HG03565 (cell line): ENCODE measurements around the gene ITPKC.

Experiments used
- ATAC-seq: cut with Tn5 transposase; IDR thresholded peaks from one replicate; pipeline ENCODE4 v1.9.1; 2021; ENCODE audit warnings: mild to moderate bottlenecking, moderate library complexity; ENCODE audit not compliant: unreplicated experiment

ITPKC gene

DNA sequence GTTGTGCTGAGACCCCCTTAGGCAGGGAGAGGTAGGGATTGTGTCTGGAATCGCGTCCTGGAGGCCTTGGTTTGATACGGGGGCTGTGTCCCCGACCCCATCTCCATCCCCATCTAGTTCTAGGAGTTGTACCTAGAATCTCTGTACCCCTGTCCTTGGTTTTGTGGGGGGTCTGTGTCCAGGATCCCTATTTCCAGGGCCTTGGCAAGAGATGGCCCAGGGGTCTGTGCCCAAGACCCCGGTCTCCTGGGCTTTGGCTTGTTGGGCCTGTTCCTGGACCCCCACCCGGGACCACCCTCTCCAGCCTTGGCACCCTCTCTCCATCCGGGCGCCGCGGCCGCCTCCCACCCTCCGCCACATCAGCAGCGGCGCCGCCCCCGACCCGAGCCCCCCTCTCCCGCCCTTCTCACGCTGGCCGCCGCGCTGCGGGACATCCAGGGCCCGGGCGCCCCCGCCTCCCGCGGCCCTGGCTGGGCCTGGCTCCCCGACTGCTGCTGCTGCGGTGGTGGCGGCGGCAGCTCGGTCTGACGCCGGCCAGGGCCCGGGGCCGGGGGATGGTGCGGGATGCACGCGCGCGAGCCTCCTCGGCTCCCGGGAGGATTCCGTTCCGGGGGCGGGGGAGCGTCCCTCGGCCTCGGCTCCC is 26.7 kb upstream of the ITPKC start, which contains the start of gene NUMBL:
NUMBL (minus strand) TSS at position 602 of the 643 bp plus-strand sequence; CDS start at position 434, 168 bp downstream.
- no peak for ATAC-seq

- ATAC-seq: no peak
Measured at GRCh38 chr19:40690693-40691420, 26.1 kb upstream of the ITPKC start.

- ATAC-seq: no peak
Measured at GRCh38 chr19:40691421-40692211, 25.3 kb upstream of the ITPKC start.

DNA sequence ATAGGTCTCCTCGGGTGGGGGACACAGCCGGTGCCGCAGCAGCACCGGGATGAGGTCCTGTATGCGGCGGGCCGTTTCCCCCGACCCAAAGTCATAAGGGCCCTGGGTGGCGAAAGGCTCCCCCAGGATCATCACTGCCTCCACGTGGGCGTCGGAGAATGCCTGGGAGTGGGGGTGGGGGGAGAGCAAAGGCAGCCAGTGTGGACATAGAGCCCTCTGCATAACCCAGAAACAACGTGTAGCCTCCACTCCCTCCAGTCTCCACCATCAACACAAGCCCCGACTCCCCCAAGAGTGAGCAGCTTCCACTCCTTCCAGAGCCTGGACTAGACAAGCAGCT is 24.7 kb upstream of the ITPKC start:
- ATAC-seq: no peak

GRCh38 chr19:40693150-40693788 is 23.6 kb upstream of the ITPKC start:
- no peak for ATAC-seq

DNA sequence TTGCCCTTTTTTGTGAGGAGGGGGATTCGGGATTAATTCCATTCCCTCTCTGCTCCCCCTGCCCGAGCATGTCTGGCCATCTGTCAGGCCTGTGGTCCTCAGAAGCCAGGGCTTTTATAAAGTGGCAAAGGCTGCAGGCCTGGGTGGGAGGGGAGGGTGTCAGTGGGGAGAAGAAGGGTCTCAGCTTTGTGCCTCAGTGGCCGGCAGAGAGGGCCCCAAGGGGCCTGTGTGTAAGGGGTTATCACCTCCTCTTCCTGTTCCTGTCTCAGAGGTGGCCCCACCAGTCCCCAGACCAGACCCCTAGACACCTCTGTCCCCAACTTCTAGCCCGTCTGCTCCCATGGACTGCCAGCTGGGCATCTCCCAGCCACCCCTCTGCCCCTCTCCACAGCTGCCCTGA is 23.0 kb upstream of the ITPKC start:
- ATAC-seq: no peak

DNA sequence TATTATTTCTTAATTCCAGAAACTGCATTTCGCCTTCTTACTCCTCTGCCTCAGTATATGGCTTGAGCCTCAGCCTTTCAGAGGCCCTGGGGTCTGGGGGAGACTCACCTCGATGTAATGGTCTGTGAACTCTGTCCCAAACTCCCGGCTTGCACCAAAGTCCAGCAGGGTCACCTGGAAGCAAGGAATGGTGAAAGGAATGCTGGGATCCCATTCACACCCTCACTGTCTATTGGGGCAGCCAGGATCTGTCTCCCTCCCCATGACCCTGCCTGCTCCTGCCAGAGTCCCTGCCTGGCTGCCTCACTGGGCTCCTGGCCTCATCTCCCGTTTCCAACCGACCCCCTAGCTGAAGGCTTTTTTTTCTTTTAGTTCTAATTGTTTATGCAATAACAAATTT is 21.0 kb upstream of the ITPKC start:
- no peak for ATAC-seq

- no peak for ATAC-seq
Measured at GRCh38 chr19:40697007-40697406, 19.9 kb upstream of the ITPKC start.

GRCh38 chr19:40700083-40700482 is 16.8 kb upstream of the ITPKC start:
- ATAC-seq: no peak

- ATAC-seq: no peak
Measured at GRCh38 chr19:40701758-40702157, 15.2 kb upstream of the ITPKC start.

GRCh38 chr19:40702337-40703012 is 14.4 kb upstream of the ITPKC start:
- no peak for ATAC-seq

GRCh38 chr19:40703029-40703755 is 13.7 kb upstream of the ITPKC start:
- no peak for ATAC-seq

- no peak for ATAC-seq
Measured at GRCh38 chr19:40704491-40705361, 12.2 kb upstream of the ITPKC start.

DNA sequence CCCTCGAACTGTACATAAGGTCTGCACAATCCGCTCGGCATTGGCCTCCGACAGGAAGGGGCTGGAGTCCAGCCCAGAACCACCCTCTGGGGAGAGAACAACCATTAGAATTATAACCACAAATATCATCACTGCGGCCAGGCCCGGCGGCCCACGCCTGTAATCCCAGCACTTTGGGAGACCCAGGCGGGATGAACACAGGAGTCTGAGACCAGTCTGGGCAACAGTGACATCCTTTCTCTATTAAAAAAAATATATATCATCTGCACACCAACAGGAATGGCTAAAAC is 11.6 kb upstream of the ITPKC start:
- no peak for ATAC-seq

- ATAC-seq: no peak
Measured at GRCh38 chr19:40705950-40706619, 10.8 kb upstream of the ITPKC start.

DNA sequence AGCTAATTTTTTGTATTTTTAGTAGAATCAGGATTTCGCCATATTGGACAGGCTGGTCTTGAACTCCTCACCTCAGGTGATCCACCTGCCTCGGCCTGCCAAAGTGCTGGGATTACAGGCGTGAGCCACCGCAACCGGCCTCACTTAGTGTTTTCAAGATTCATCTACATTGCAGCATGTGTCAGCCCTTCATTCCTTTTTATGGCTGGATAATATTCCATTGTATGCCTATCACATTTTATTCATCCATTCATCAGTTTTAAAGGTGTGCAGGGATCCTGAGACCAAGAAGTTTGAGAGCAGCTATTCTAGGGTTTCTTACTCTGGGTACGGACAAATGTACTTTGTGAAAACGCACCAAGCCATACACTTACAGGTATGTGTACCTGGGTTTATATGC is 9.3 kb upstream of the ITPKC start:
- ATAC-seq: no peak

GRCh38 chr19:40709817-40710216 is 7.1 kb upstream of the ITPKC start:
- ATAC-seq: no peak

DNA sequence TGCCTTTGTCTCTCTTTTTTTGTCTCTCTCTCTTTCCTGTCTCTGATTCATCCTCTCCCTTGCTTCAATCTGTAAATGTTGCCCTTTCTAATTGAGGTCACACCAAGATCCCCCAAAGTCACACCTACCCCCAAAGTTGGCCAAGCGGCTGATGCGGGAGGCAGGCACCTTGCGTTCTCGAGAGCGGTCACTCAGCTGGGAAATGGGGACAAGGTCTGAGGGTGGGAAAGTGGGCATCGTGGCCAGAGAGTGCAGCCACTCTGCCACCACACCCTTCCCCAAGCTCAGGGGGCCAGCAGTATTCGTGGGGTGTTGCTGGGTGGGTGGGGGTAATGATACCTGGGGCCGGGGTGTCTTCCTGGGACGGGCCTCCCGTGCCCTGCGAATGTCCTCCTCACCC is 3.0 kb upstream of the ITPKC start:
- ATAC-seq: no peak
